ENCODE results near the gene SNTG2. TPM values are rescaled to one million over a fixed set of nuclear protein-coding genes. Genes with fewer than 3 reads are reported as not detected.

The SNTG2 gene
- total RNA-seq, 1 experiment from 2014 or later = not detected

GRCh38 chr2:1047485-1047884 is 96.8 kb downstream of the SNTG2 start:
- DNase-seq (ENCODE audit: low read depth) = no peak

- peak; percentile 30 for DNase-seq (ENCODE audit: low read depth)
Measured at GRCh38 chr2:1049691-1050090, 99.0 kb downstream of the SNTG2 start.

GRCh38 chr2:1051075-1051474 is 100.4 kb downstream of the SNTG2 start:
- DNase-seq (ENCODE audit: low read depth) = peak; percentile 42

GRCh38 chr2:1052771-1053191 is 102.1 kb downstream of the SNTG2 start:
- no peak for DNase-seq (ENCODE audit: low read depth)

- no peak for DNase-seq (ENCODE audit: low read depth)
Measured at GRCh38 chr2:1053786-1054185, 103.1 kb downstream of the SNTG2 start.

- no peak for DNase-seq (ENCODE audit: low read depth)
Measured at GRCh38 chr2:1054399-1054798, 103.8 kb downstream of the SNTG2 start.

GRCh38 chr2:1055014-1055595 is 104.5 kb downstream of the SNTG2 start:
- peak; percentile 71 for DNase-seq (ENCODE audit: low read depth)

- no peak for DNase-seq (ENCODE audit: low read depth)
Measured at GRCh38 chr2:1060372-1060771, 109.7 kb downstream of the SNTG2 start.

GRCh38 chr2:1060987-1061386 is 110.3 kb downstream of the SNTG2 start:
- DNase-seq (ENCODE audit: low read depth) = no peak

GRCh38 chr2:1068241-1068640 is 117.6 kb downstream of the SNTG2 start:
- DNase-seq (ENCODE audit: low read depth) = no peak

- DNase-seq (ENCODE audit: low read depth) = no peak
Measured at GRCh38 chr2:1068822-1069221, 118.2 kb downstream of the SNTG2 start.

- DNase-seq (ENCODE audit: low read depth) = no peak
Measured at GRCh38 chr2:1069847-1070246, 119.2 kb downstream of the SNTG2 start.

GRCh38 chr2:1070601-1071000 is 120.0 kb downstream of the SNTG2 start:
- no peak for DNase-seq (ENCODE audit: low read depth)

GRCh38 chr2:1071650-1072049 is 121.0 kb downstream of the SNTG2 start:
- DNase-seq (ENCODE audit: low read depth) = no peak

- no peak for DNase-seq (ENCODE audit: low read depth)
Measured at GRCh38 chr2:1072250-1072649, 121.6 kb downstream of the SNTG2 start.

- DNase-seq (ENCODE audit: low read depth) = no peak
Measured at GRCh38 chr2:1077911-1078310, 127.3 kb downstream of the SNTG2 start.

GRCh38 chr2:1078326-1078725 is 127.7 kb downstream of the SNTG2 start:
- DNase-seq (ENCODE audit: low read depth) = no peak

- no peak for DNase-seq (ENCODE audit: low read depth)
Measured at GRCh38 chr2:1079873-1080799, 129.5 kb downstream of the SNTG2 start.

- DNase-seq (ENCODE audit: low read depth) = no peak
Measured at GRCh38 chr2:1081451-1082225, 131.0 kb downstream of the SNTG2 start.

GRCh38 chr2:1082456-1083205 is 132.0 kb downstream of the SNTG2 start:
- no peak for DNase-seq (ENCODE audit: low read depth)

GRCh38 chr2:1088192-1088860 is 137.7 kb downstream of the SNTG2 start:
- DNase-seq (ENCODE audit: low read depth) = no peak

All from HT1080 (cell line).